H9 (cell line): ENCODE results near the gene VNN1. TPM values are rescaled to one million over a fixed set of nuclear protein-coding genes. Genes with fewer than 3 reads are reported as not detected.

Source experiments
- DNase-seq: peaks from one replicate; pipeline ENCODE4 v3.0.0-alpha.2; 2017
- H2AFZ ChIP-seq: one replicate; pipeline ENCODE4 v1.6.1; 2013; ENCODE audit warnings: mild to moderate bottlenecking, low read length, control low read depth, moderate library complexity
- H2AK5ac ChIP-seq: 2 replicates; pipeline ENCODE4 v1.6.1; 2013; ENCODE audit warnings: low read length, control low read depth, mixed read lengths; ENCODE audit not compliant: insufficient read length
- H2BK120ac ChIP-seq: one replicate; pipeline ENCODE4 v1.6.1; 2013; ENCODE audit warnings: low read depth, mild to moderate bottlenecking, low read length, control low read depth, inconsistent platforms; ENCODE audit not compliant: poor library complexity, severe bottlenecking
- H2BK12ac ChIP-seq: 2 replicates; pipeline ENCODE4 v1.6.1; 2013; ENCODE audit warnings: low read length, control low read depth, mixed read lengths, low read depth; ENCODE audit not compliant: insufficient read length
- H2BK15ac ChIP-seq: 2 replicates; pipeline ENCODE4 v1.6.1; 2013; ENCODE audit warnings: low read depth, low read length, control low read depth
- H2BK20ac ChIP-seq: one replicate; pipeline ENCODE4 v1.6.1; 2013; ENCODE audit warnings: low read depth, mild to moderate bottlenecking, low read length, control low read depth, inconsistent platforms; ENCODE audit not compliant: poor library complexity, severe bottlenecking
- H2BK5ac ChIP-seq: 2 replicates; pipeline ENCODE4 v1.6.1; 2013; ENCODE audit warnings: low read length, control low read depth, mixed read lengths; ENCODE audit not compliant: insufficient read length
- H3K14ac ChIP-seq: 2 replicates; pipeline ENCODE4 v1.6.1; 2013; ENCODE audit warnings: low read length, control low read depth; ENCODE audit not compliant: insufficient read depth
- H3K18ac ChIP-seq: 2 replicates; pipeline ENCODE4 v1.6.1; 2013; ENCODE audit warnings: low read depth, mild to moderate bottlenecking, mixed read lengths, low read length, control low read depth; ENCODE audit not compliant: insufficient read length
- H3K23ac ChIP-seq: 2 replicates; pipeline ENCODE4 v1.6.1; 2013; ENCODE audit warnings: low read length, control low read depth, mixed read lengths, low read depth; ENCODE audit not compliant: insufficient read length
- H3K23me2 ChIP-seq: 2 replicates; pipeline ENCODE4 v1.6.1; 2013; ENCODE audit warnings: low read depth, mild to moderate bottlenecking, mixed read lengths, low read length, control low read depth; ENCODE audit not compliant: insufficient read length, poor library complexity, severe bottlenecking
- H3K27ac ChIP-seq: 2 replicates; pipeline ENCODE4 v1.5.1; 2013; ENCODE audit warnings: low read length, control low read depth, mixed read lengths, low read depth; ENCODE audit not compliant: insufficient read length
- H3K27me3 ChIP-seq: 2 replicates; pipeline ENCODE4 v1.6.1; 2013; ENCODE audit warnings: low read length, control low read depth, inconsistent platforms; ENCODE audit not compliant: insufficient read depth
- H3K4ac ChIP-seq: 2 replicates; pipeline ENCODE4 v1.6.1; 2013; ENCODE audit warnings: low read depth, mild to moderate bottlenecking, control low read depth, inconsistent platforms, low read length, moderate library complexity
- H3K4me1 ChIP-seq: 2 replicates; pipeline ENCODE4 v1.6.1; 2013; ENCODE audit warnings: low read length, control low read depth, inconsistent platforms; ENCODE audit not compliant: insufficient read depth
- H3K4me2 ChIP-seq: 2 replicates; pipeline ENCODE4 v1.6.1; 2013; ENCODE audit warnings: low read length, control low read depth, mixed read lengths; ENCODE audit not compliant: insufficient read length, insufficient read depth
- H3K56ac ChIP-seq: 2 replicates; pipeline ENCODE4 v1.6.1; 2013; ENCODE audit warnings: low read depth, mild to moderate bottlenecking, mixed read lengths, low read length, control low read depth; ENCODE audit not compliant: insufficient read length
- H3K79me1 ChIP-seq: 2 replicates; pipeline ENCODE4 v1.6.1; 2013; ENCODE audit warnings: low read depth, mild to moderate bottlenecking, moderate library complexity, low read length, control low read depth, inconsistent platforms; ENCODE audit not compliant: insufficient read depth, poor library complexity, severe bottlenecking
- H3K79me2 ChIP-seq: 2 replicates; pipeline ENCODE4 v1.6.1; 2013; ENCODE audit warnings: low read length, control low read depth, inconsistent platforms; ENCODE audit not compliant: insufficient read depth
- H3K9ac ChIP-seq: 2 replicates; pipeline ENCODE4 v1.6.1; 2013; ENCODE audit warnings: low read length, control low read depth, mixed read lengths; ENCODE audit not compliant: insufficient read length; ENCODE audit errors: extremely low read depth
- H3K9me3 ChIP-seq: one replicate; pipeline ENCODE4 v1.6.1; 2013; ENCODE audit warnings: low read depth, low read length, inconsistent platforms; ENCODE audit not compliant: control insufficient read depth
- H3T11ph ChIP-seq: one replicate; pipeline ENCODE4 v1.6.1; 2013; ENCODE audit warnings: mild to moderate bottlenecking, low read length, control low read depth, inconsistent platforms
- H4K20me1 ChIP-seq: one replicate; pipeline ENCODE4 v1.6.1; 2013; ENCODE audit not compliant: control insufficient read depth, insufficient read length, insufficient read depth
- H4K5ac ChIP-seq: 2 replicates; pipeline ENCODE4 v1.6.1; 2013; ENCODE audit warnings: low read depth, mild to moderate bottlenecking, mixed read lengths, low read length, control low read depth; ENCODE audit not compliant: insufficient read length
- H4K8ac ChIP-seq: replicated peaks from 2 replicates; pipeline ENCODE4 v1.6.1; 2013; ENCODE audit warnings: low read length, control low read depth, mixed read lengths, low read depth; ENCODE audit not compliant: insufficient read length
- H4K91ac ChIP-seq: 2 replicates; pipeline ENCODE4 v1.6.1; 2013; ENCODE audit warnings: low read depth, mild to moderate bottlenecking, moderate library complexity, mixed read lengths, low read length, control low read depth; ENCODE audit not compliant: insufficient read length
- H3K27ac Mint-ChIP-seq, 3 experiments: 2 replicates in 2 of 3; 3 replicates in 1 of 3; pipeline ENCODE4 v1.8.0; 2020 to 2021; ENCODE audit warnings: mixed read lengths in 3 of 3, mild to moderate bottlenecking in 1 of 3, moderate library complexity in 1 of 3
- H3K27me3 Mint-ChIP-seq: 2 replicates; pipeline ENCODE4 v1.8.0; 2021; ENCODE audit warnings: low read depth, mild to moderate bottlenecking, moderate library complexity, mixed read lengths
- H3K36me3 Mint-ChIP-seq, 3 experiments: 2 replicates in 2 of 3; 3 replicates in 1 of 3; pipeline ENCODE4 v1.8.0; 2020 to 2021; ENCODE audit warnings: low read depth in 3 of 3, mixed read lengths in 3 of 3; ENCODE audit not compliant: insufficient read depth in 1 of 3
- H3K4me1 Mint-ChIP-seq, 2 experiments: 2 replicates each; pipeline ENCODE4 v1.8.0; 2020; ENCODE audit warnings: mixed read lengths in 2 of 2
- H3K4me3 Mint-ChIP-seq, 2 experiments: 2 replicates in 1 of 2; 3 replicates in 1 of 2; pipeline ENCODE4 v1.8.0; 2020 to 2021; ENCODE audit warnings: mild to moderate bottlenecking in 2 of 2, mixed read lengths in 2 of 2, moderate library complexity in 1 of 2
- H3K9me3 Mint-ChIP-seq, 2 experiments: 2 replicates in 1 of 2; 3 replicates in 1 of 2; pipeline ENCODE4 v1.8.0; 2020; ENCODE audit warnings: mild to moderate bottlenecking in 2 of 2, mixed read lengths in 2 of 2, moderate library complexity in 1 of 2
- WGBS: extraction: QIAGEN DNeasy Blood & Tissue Kit; methylation state at CpG from one replicate; pipeline ENCODE4 v1.1.7; 2013; ENCODE audit warnings: missing lambda C conversion rate, low lambda C conversion rate, mixed read lengths; ENCODE audit not compliant: insufficient read length; ENCODE audit errors: extremely low coverage; 5-methylcytosine and 5-hydroxymethylcytosine counted together
- long read RNA-seq: library from polyadenylated mRNA; unstranded; transcript quantifications from one replicate; pipeline ENCODE4 v2.0.0, GENCODE V29; 2020
- total RNA-seq: library from RNA; stranded (reverse); gene quantifications from 2 replicates; pipeline ENCODE4 v1.2.1, GENCODE V29; 2021
- TF ChIP-seq, protein P1 (sequence below): fragments of 200-600 bp; sonication (generic); conservative IDR thresholded peaks from 3 replicates; pipeline ENCODE4 v1.8.0; 2021; ENCODE audit warnings: antibody characterized with exemption, mild to moderate bottlenecking

Gene VNN1, protein sequence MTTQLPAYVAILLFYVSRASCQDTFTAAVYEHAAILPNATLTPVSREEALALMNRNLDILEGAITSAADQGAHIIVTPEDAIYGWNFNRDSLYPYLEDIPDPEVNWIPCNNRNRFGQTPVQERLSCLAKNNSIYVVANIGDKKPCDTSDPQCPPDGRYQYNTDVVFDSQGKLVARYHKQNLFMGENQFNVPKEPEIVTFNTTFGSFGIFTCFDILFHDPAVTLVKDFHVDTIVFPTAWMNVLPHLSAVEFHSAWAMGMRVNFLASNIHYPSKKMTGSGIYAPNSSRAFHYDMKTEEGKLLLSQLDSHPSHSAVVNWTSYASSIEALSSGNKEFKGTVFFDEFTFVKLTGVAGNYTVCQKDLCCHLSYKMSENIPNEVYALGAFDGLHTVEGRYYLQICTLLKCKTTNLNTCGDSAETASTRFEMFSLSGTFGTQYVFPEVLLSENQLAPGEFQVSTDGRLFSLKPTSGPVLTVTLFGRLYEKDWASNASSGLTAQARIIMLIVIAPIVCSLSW
- not detected in 2 replicates for total RNA-seq
- long read RNA-seq = 0 reads

DNA sequence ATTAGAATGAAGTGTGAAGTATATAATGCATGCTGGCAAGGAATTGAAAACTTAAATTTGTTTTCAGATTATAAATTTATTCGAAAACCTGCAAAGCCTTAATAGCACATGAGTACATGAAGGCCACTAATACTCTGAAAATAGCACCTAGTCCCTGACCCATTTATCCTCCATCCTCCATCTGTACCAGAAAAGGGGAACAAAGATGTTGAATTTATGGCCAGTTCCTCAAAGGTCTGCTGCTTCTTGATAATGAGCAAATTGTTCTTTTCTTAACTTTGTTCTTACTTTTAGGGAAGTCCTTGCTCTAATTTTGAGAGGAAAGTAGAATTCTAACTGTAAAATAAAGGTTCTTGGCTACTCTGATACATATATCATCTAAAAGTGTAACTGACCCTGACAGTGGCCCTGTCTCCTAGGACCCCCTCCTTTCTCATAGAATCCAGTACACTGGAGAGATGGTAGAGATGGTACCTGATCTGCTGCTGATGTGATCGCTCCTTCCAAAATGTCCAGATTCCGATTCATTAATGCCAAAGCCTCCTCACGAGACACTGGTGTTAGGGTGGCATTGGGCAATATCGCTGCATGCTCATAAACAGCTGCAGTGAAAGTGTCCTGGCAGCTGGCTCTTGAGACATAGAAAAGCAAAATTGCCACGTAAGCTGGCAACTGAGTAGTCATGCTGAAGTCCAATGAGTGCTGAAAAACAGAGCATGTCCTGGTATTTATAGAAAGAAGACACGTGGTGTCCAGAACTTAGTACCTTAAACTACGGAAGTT is at the start of gene VNN1:
TSS of gene VNN1 (minus strand) at position 704 of the 783 bp plus-strand sequence. CDS start at position 684, 20 bp downstream.
- TF ChIP-seq, protein P1, sequence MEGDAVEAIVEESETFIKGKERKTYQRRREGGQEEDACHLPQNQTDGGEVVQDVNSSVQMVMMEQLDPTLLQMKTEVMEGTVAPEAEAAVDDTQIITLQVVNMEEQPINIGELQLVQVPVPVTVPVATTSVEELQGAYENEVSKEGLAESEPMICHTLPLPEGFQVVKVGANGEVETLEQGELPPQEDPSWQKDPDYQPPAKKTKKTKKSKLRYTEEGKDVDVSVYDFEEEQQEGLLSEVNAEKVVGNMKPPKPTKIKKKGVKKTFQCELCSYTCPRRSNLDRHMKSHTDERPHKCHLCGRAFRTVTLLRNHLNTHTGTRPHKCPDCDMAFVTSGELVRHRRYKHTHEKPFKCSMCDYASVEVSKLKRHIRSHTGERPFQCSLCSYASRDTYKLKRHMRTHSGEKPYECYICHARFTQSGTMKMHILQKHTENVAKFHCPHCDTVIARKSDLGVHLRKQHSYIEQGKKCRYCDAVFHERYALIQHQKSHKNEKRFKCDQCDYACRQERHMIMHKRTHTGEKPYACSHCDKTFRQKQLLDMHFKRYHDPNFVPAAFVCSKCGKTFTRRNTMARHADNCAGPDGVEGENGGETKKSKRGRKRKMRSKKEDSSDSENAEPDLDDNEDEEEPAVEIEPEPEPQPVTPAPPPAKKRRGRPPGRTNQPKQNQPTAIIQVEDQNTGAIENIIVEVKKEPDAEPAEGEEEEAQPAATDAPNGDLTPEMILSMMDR = no peak
- no peak within 1 kb of the TSS for H2BK20ac ChIP-seq
- Mint-ChIP-seq H3K27me3 (no peaks in the 10 kb centered on the region), H3K9me3 (no peaks in the 10 kb centered on the region), H3K36me3 (no peaks in the 10 kb centered on the region), H3K4me1 (peaks cover 2% of the 10 kb centered on the region in 2 experiments; a peak in 2 of 4 replicates), H3K4me3 (no peak within 1 kb of the TSS), H3K27ac (no peak within 1 kb of the TSS)
- no peak within 1 kb of the TSS for H3K56ac ChIP-seq
- no peaks in the 10 kb centered on the region for H3K79me1 ChIP-seq
- no peak for DNase-seq
- WGBS = no CpG with 5 or more reads among the region's 8 CpGs
- no peak within 1 kb of the TSS for H3K14ac ChIP-seq
- no peaks in the 10 kb centered on the region for H3K27me3 ChIP-seq
- no peak within 1 kb of the TSS for H2AK5ac ChIP-seq
- no peak within 1 kb of the TSS for H4K8ac ChIP-seq
- no peak within 1 kb of the TSS for H4K91ac ChIP-seq
- no peak within 1 kb of the TSS for H3K18ac ChIP-seq
- H3K4ac ChIP-seq = no peak within 1 kb of the TSS
- H3K9ac ChIP-seq = no peak within 1 kb of the TSS
- H3K23me2 ChIP-seq = no peaks in the 10 kb centered on the region
- no peaks in the 10 kb centered on the region for H3K4me1 ChIP-seq
- no peak within 1 kb of the TSS for H3K27ac ChIP-seq
- no peak within 1 kb of the TSS for H4K5ac ChIP-seq
- no peak within 1 kb of the TSS for H3K23ac ChIP-seq
- H3T11ph ChIP-seq = no peak within 1 kb of the TSS
- H4K20me1 ChIP-seq = no peaks in the 10 kb centered on the region
- H2AFZ ChIP-seq = no peak within 1 kb of the TSS
- H3K4me2 ChIP-seq = no peak within 1 kb of the TSS
- H2BK5ac ChIP-seq = no peak within 1 kb of the TSS
- no peaks in the 10 kb centered on the region for H3K9me3 ChIP-seq
- H3K79me2 ChIP-seq = no peaks in the 10 kb centered on the region
- no peak within 1 kb of the TSS for H2BK120ac ChIP-seq
- no peak within 1 kb of the TSS for H2BK12ac ChIP-seq
- H2BK15ac ChIP-seq = no peak within 1 kb of the TSS
